Left renal pelvis (tissue), 4 donors: ENCODE data around the gene C22orf39. TPM values are rescaled to one million over a fixed set of nuclear protein-coding genes. Genes with fewer than 3 reads are reported as not detected.

Experiments
- DNase-seq, 4 donors: peaks; one replicate each; pipeline ENCODE4 v3.0.0-alpha.2; 2013; ENCODE audit warnings: low read depth in 4 of 4, low spot score in 3 of 4
- polyA plus RNA-seq, 4 donors: library from polyadenylated mRNA; unstranded; fragments of 120-200 nt; gene quantifications; one replicate each; pipeline ENCODE4 v1.2.1, GENCODE V29; 2013; ENCODE audit not compliant: insufficient read length in 4 of 4

The C22orf39 gene
- polyA plus RNA-seq, 4 donors: 39.6 to 46.4 (median 43.2) TPM

- DNase-seq: no peak
These were observed 30.8 kb upstream of the C22orf39 start for GRCh38 chr22:19478045-19478900.

GRCh38 chr22:19477321-19478044, 30.0 kb upstream of the C22orf39 start:
- DNase-seq: no peak

GRCh38 chr22:19476023-19476422, 28.5 kb upstream of the C22orf39 start:
- no peak for DNase-seq

- DNase-seq: no peak
These were observed 26.1 kb upstream of the C22orf39 start for GRCh38 chr22:19473578-19473977.

GRCh38 chr22:19472233-19472632, 24.7 kb upstream of the C22orf39 start:
- no peak for DNase-seq

- no peak for DNase-seq
These were observed 24.1 kb upstream of the C22orf39 start for GRCh38 chr22:19471572-19471971.

- no peak for DNase-seq
These were observed 22.5 kb upstream of the C22orf39 start for GRCh38 chr22:19470010-19470409.

GRCh38 chr22:19469421-19469820, 21.9 kb upstream of the C22orf39 start:
- no peak for DNase-seq

GRCh38 chr22:19467912-19468311, 20.4 kb upstream of the C22orf39 start:
- DNase-seq: no peak

GRCh38 chr22:19466848-19467752, 19.6 kb upstream of the C22orf39 start:
- DNase-seq: no peak

GRCh38 chr22:19466126-19466716, 18.7 kb upstream of the C22orf39 start:
- DNase-seq: no peak

GRCh38 chr22:19464975-19465374, 17.5 kb upstream of the C22orf39 start:
- no peak for DNase-seq

- DNase-seq: no peak
These were observed 17.0 kb upstream of the C22orf39 start for GRCh38 chr22:19464546-19464945.

GRCh38 chr22:19463491-19464469, 16.3 kb upstream of the C22orf39 start:
- no peak for DNase-seq

GRCh38 chr22:19463008-19463407, 15.5 kb upstream of the C22orf39 start:
- DNase-seq: no peak

GRCh38 chr22:19461506-19461905, 14.0 kb upstream of the C22orf39 start:
- no peak for DNase-seq

- no peak for DNase-seq
These were observed 12.5 kb upstream of the C22orf39 start for GRCh38 chr22:19460036-19460435.

- DNase-seq: no peak
These were observed 10.4 kb upstream of the C22orf39 start for GRCh38 chr22:19457828-19458428.

GRCh38 chr22:19456541-19456940, 9.0 kb upstream of the C22orf39 start:
- DNase-seq: no peak
